Endothelial cell (in vitro differentiated cells): Measurements from ENCODE around the gene CAMKV. TPM values are rescaled to one million over a fixed set of nuclear protein-coding genes. Genes with fewer than 3 reads are reported as not detected.

ENCODE experiments used
- DNase-seq: peaks from one replicate; pipeline ENCODE4 v3.0.0; 2021; ENCODE audit warnings: low spot score
- H3K27ac Mint-ChIP-seq: one replicate; pipeline ENCODE4 v1.8.0; 2021; ENCODE audit warnings: mixed read lengths, inconsistent platforms; ENCODE audit not compliant: unreplicated experiment
- H3K27me3 Mint-ChIP-seq: one replicate; pipeline ENCODE4 v1.8.0; 2021; ENCODE audit warnings: mild to moderate bottlenecking, moderate library complexity, mixed read lengths, inconsistent platforms; ENCODE audit not compliant: unreplicated experiment
- H3K36me3 Mint-ChIP-seq: one replicate; pipeline ENCODE4 v1.8.0; 2021; ENCODE audit warnings: mild to moderate bottlenecking, low read depth, mixed read lengths, inconsistent platforms; ENCODE audit not compliant: unreplicated experiment
- H3K4me1 Mint-ChIP-seq: one replicate; pipeline ENCODE4 v1.8.0; 2021; ENCODE audit warnings: mild to moderate bottlenecking, mixed read lengths, inconsistent platforms; ENCODE audit not compliant: unreplicated experiment
- H3K4me3 Mint-ChIP-seq: one replicate; pipeline ENCODE4 v1.8.0; 2021; ENCODE audit warnings: mild to moderate bottlenecking, mixed read lengths, inconsistent platforms; ENCODE audit not compliant: unreplicated experiment
- H3K9me3 Mint-ChIP-seq: one replicate; pipeline ENCODE4 v1.8.0; 2021; ENCODE audit warnings: mixed read lengths, inconsistent platforms; ENCODE audit not compliant: unreplicated experiment
- total RNA-seq: library from RNA; stranded (reverse); fragmentation: NEBNext Ultra II Directional; extraction: Animal tissue kit (Norgen Biotek cat#: 25700); gene quantifications from one replicate; pipeline ENCODE4 v1.2.1, GENCODE V29; 2021; ENCODE audit not compliant: unreplicated experiment
- TF ChIP-seq, protein P1 (sequence below): fragments of 200-600 bp; sonication (generic); IDR thresholded peaks from one replicate; pipeline ENCODE4 v1.5.0; 2021; ENCODE audit warnings: antibody characterized with exemption; ENCODE audit not compliant: unreplicated experiment

CAMKV gene
- total RNA-seq, 1 donor from 2014 or later = 0.67 TPM

DNA sequence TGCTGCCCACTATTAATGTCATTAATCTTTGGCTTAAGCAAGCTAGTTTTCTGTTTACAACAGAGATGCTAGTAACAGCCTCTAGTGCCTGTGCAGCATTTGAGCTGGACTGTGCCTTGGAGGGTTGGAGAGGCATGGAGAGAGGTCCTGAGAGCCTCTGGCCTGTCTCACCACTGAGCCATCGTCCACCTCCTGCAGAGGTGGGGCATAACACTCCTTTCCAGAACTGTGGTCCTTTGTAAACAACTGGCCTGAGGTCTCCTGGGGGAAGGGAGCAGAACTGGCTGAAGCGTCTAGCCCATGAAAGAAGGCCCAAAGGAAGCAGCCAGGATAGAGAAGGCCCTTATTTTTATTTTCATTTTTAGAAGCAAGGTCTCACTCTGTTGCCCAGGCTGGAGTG lies 10.0 kb upstream of the CAMKV start:
- H3K4me3 Mint-ChIP-seq = no peak overlapping the region
- H3K27ac Mint-ChIP-seq = no peak overlapping the region
- no peaks in the 10 kb centered on the region for H3K4me1 Mint-ChIP-seq

DNA sequence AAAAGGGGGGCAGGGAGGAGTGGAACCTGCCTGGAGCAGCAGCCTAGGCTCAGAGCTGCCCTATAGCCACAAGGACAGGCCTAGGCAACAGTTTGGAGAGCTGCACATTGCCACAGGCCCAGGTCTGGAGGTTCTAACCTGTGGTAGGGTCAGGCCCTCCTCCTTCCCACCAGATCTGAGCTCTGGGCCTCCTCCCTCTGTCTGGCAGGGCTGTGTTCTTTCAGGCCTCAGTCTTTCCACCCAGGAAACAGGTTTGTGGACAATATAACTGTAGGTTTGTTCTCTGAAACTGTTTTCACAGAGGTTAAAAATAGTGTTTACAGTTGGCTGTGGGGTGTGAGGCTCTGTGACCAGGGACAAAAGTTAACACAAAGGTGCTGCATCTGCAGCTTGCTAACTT lies 9.0 kb upstream of the CAMKV start:
- Mint-ChIP-seq H3K4me3 (no peak overlapping the region), H3K27ac (no peak overlapping the region), H3K4me1 (no peaks in the 10 kb centered on the region), H3K36me3 (no peaks in the 10 kb centered on the region), H3K27me3 (peaks cover 10% of the 10 kb centered on the region), H3K9me3 (no peaks in the 10 kb centered on the region)
- DNase-seq = no peak
- TF ChIP-seq, protein P1, sequence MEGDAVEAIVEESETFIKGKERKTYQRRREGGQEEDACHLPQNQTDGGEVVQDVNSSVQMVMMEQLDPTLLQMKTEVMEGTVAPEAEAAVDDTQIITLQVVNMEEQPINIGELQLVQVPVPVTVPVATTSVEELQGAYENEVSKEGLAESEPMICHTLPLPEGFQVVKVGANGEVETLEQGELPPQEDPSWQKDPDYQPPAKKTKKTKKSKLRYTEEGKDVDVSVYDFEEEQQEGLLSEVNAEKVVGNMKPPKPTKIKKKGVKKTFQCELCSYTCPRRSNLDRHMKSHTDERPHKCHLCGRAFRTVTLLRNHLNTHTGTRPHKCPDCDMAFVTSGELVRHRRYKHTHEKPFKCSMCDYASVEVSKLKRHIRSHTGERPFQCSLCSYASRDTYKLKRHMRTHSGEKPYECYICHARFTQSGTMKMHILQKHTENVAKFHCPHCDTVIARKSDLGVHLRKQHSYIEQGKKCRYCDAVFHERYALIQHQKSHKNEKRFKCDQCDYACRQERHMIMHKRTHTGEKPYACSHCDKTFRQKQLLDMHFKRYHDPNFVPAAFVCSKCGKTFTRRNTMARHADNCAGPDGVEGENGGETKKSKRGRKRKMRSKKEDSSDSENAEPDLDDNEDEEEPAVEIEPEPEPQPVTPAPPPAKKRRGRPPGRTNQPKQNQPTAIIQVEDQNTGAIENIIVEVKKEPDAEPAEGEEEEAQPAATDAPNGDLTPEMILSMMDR = no peak

More for the DNA sequence above, 10.0 kb upstream of the CAMKV start:
- Mint-ChIP-seq H3K27me3 (peaks cover 10% of the 10 kb centered on the region), H3K36me3 (no peaks in the 10 kb centered on the region), H3K9me3 (no peaks in the 10 kb centered on the region)
- DNase-seq = no peak
- TF ChIP-seq, protein P1 = no peak

DNA sequence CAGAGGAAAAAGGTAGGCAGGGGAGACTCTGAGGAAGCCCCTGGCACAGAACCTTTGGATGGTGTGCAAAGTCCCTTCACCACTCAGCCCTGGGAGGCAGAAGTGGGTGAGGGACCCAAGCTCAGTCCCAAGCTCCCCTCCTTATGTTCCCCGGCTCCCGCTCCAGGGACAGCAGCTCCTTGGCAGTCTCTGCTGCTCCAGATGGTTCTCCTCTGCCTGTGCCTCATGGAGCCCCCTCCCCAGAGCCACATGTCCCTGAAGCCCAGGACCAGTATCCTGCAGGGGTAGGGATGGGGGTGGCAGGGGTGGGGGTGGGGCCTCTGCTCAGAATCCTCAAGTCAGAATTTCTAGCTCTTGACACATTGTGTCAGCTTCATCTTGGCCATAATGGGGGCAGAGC lies 8.0 kb upstream of the CAMKV start:
- H3K27ac Mint-ChIP-seq = no peak overlapping the region

DNA sequence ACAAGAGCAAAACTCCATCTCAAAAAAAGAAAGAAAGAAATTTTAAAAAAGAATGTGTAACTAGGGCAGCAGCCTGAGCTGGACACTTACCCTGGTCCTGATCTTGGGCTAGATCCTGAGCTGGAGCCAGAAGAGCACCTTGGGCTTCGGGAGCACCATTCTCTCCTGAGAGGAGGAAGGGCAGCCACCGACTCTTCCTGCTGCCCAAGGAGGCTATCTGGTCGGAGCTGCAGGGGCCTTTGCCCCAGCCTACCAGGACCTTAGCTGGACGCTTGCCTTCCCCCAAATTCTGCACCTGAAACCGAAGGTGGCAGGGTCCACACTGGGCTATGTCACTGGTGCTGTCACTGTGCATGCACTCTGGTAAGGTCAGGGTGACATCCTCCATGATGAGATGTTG lies 6.9 kb upstream of the CAMKV start:
- Mint-ChIP-seq H3K4me3 (no peak overlapping the region), H3K4me1 (no peaks in the 10 kb centered on the region), H3K27ac (no peak overlapping the region), H3K9me3 (no peaks in the 10 kb centered on the region), H3K36me3 (no peaks in the 10 kb centered on the region), H3K27me3 (peaks cover 10% of the 10 kb centered on the region)
- DNase-seq = no peak
- TF ChIP-seq, protein P1 = no peak

More for the DNA sequence above, 8.0 kb upstream of the CAMKV start:
- Mint-ChIP-seq H3K9me3 (no peaks in the 10 kb centered on the region), H3K4me3 (no peak overlapping the region), H3K27me3 (peaks cover 10% of the 10 kb centered on the region), H3K4me1 (no peaks in the 10 kb centered on the region), H3K36me3 (no peaks in the 10 kb centered on the region)
- TF ChIP-seq, protein P1 = no peak
- DNase-seq = no peak

DNA sequence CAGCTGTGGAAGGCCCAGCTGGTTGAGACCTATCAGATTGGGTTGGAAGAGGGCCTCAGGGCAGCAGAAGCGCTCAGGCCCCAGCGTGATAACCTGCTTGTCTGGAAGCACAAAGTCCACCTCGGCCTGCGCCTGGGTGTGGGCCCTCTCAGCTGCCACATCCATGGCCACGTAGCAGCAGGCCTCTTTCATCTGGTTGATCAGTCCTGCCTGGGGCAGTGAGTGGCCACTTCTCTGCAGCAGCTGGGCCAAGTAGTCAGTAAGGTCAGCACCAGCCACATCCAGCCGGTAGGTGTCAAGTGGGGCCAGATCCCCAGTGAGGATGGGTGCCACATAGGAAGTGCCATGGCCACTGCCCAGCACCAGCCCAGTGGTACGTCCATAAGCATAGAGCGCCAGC lies 3.9 kb upstream of the CAMKV start:
- H3K4me3 Mint-ChIP-seq = no peak overlapping the region
- TF ChIP-seq, protein P1 = no peak
- no peaks in the 10 kb centered on the region for H3K9me3 Mint-ChIP-seq
- H3K4me1 Mint-ChIP-seq = no peaks in the 10 kb centered on the region
- no peak for DNase-seq
- H3K27ac Mint-ChIP-seq = no peak overlapping the region
- peaks cover 10% of the 10 kb centered on the region for H3K27me3 Mint-ChIP-seq
- H3K36me3 Mint-ChIP-seq = no peaks in the 10 kb centered on the region
